DOHH2 (cell line): ENCODE measurements around the gene ABCB8.

Source experiments
- CTCF ChIP-seq: fragments of 200-600 bp; sonication (generic); IDR thresholded peaks from one replicate; pipeline ENCODE4 v1.5.1; 2014; ENCODE audit warnings: antibody characterized with exemption, mild to moderate bottlenecking, low read depth, low read length; ENCODE audit not compliant: poor library complexity, severe bottlenecking
- EZH2phosphoT487 ChIP-seq: fragments of 200-600 bp; sonication (generic); IDR thresholded peaks from 2 replicates; pipeline ENCODE4 v1.6.1; 2017; ENCODE audit warnings: borderline replicate concordance, mild to moderate bottlenecking, antibody characterized with exemption, low read length, moderate library complexity, mixed read lengths

GRCh38 chr7:151017370-151017952 lies 10.8 kb upstream of the ABCB8 start:
- TF ChIP-seq CTCF (no peak), EZH2phosphoT487 (no peak)
